Breast epithelium (tissue), 3 donors: ENCODE results near the gene LTB4R.

Source experiments
- POLR2AphosphoS5 ChIP-seq, 3 donors: sonication (generic); formaldehyde crosslinking; IDR thresholded peaks; one replicate each; pipeline ENCODE4 v1.6.1; 2017; ENCODE audit warnings: antibody characterized with exemption in 3 of 3
- TF ChIP-seq, protein P1 (sequence below), 3 donors: fragments of 450-650 bp; IDR thresholded peaks; one replicate each; pipeline ENCODE4 v1.5.1; 2016 to 2017; ENCODE audit warnings: antibody characterized with exemption in 3 of 3, mild to moderate bottlenecking in 3 of 3, moderate library complexity in 3 of 3

DNA sequence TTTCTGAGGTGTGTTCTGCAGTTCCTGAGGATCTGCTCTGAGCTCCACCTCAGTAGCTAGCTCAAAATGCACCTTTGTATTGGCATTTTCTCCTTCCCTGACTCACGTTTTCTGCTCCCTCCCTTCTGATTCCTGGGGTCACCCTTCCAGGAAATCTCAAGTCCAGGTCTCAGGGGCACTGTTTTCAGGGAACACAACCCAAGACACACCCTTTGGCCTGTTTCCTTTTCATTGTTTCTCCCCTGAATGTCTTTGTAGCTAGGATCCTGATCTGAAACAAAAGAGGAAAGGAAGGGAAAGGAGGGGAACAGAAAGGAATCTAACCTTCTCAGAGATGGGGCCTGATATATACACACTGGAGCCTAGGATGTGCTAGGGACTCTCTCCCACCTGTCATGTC is 35.8 kb downstream of the LTB4R start:
- TF ChIP-seq POLR2AphosphoS5 (IDR thresholded peaks at IDR 0.05), result no peak
- TF ChIP-seq, protein P1, sequence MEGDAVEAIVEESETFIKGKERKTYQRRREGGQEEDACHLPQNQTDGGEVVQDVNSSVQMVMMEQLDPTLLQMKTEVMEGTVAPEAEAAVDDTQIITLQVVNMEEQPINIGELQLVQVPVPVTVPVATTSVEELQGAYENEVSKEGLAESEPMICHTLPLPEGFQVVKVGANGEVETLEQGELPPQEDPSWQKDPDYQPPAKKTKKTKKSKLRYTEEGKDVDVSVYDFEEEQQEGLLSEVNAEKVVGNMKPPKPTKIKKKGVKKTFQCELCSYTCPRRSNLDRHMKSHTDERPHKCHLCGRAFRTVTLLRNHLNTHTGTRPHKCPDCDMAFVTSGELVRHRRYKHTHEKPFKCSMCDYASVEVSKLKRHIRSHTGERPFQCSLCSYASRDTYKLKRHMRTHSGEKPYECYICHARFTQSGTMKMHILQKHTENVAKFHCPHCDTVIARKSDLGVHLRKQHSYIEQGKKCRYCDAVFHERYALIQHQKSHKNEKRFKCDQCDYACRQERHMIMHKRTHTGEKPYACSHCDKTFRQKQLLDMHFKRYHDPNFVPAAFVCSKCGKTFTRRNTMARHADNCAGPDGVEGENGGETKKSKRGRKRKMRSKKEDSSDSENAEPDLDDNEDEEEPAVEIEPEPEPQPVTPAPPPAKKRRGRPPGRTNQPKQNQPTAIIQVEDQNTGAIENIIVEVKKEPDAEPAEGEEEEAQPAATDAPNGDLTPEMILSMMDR (IDR thresholded peaks at IDR 0.05), result no peak
